Skin of body (tissue), 2 donors: Measurements from ENCODE around the gene SLC1A2. TPM values are rescaled to one million over a fixed set of nuclear protein-coding genes. Genes with fewer than 3 reads are reported as not detected.
A peak's percentile ranks its signal among the peaks of the same experiment; 100 is the strongest.

ENCODE experiments used
- DNase-seq: peaks from one replicate; lab custom pipeline; 2025; lab: John Stamatoyannopoulos, UW
- total RNA-seq: library from RNA; depleted of rRNA; stranded (reverse); fragments of >200 nt; gene quantifications from one replicate; pipeline ENCODE4 v1.2.3, GENCODE V29; 2014

SLC1A2 gene
- total RNA-seq, 1 donor from 2014 or later, result 0.99 TPM

DNA sequence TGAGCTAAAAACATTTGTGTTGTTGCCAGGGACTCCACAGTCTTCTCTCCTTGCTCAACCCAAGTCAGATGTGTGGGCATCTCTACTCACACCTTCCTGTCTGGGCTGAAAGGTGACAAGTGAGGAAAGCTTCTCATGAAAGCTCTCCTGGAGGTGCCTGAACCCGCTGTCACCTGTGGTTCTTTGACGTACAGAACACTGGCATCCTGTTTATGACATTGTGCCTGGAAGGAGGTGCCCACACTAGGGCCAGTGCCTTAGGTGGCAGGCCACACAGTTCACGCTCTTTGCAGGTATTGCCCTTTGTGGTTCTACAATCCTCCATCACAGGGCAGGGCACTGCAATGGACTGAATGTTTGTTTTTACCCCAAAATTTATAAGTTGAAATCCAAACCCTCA lies 171.9 kb downstream of the SLC1A2 start:
- no peak for DNase-seq

DNA sequence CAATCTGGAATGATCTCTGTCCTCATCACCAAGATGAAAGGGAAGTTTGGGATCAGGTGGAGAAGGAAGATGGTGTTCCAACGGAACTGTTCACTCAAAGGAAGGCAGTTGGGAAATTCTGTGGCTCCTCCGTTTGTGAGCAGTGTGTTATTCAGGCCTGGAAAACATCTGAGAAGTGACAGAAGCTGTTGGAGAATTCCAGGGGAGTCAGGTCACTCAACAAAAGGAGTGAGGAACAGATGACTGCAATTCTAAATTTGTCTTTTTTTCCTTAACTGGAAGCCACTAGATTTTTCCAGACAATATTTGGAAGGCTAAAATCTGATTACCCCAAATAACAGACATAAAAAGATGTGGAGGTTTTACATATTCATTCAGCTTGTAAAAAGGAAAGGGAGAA lies 172.6 kb downstream of the SLC1A2 start:
- peak; percentile 60 for DNase-seq

GRCh38 chr11:35245786-35246185 lies 173.6 kb downstream of the SLC1A2 start:
- DNase-seq, result no peak

DNA sequence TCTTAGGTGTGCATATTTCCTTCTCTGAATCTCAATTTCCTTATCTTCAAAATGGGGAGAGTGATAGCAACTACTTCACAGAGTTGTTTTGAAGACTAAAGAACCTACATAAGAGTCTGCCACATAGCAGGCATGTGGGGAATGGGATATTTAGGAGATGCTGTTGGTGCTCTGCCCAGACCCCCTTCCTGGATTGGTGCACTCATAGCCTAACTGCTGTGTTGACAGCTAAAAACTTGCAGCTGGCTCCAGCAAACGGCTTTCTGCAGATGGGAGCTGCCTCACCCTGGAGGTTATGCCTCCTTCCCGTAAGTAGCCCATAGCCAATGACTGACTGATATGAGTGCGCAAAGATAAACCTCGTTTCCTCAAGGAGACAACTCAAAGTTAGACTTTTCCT lies 174.3 kb downstream of the SLC1A2 start:
- DNase-seq, result no peak

- no peak for DNase-seq
These were observed 175.6 kb downstream of the SLC1A2 start for GRCh38 chr11:35243774-35244173.

- no peak for DNase-seq
These were observed 176.7 kb downstream of the SLC1A2 start for GRCh38 chr11:35242412-35243242.

- DNase-seq, result no peak
These were observed 177.8 kb downstream of the SLC1A2 start for GRCh38 chr11:35241531-35241930.

DNA sequence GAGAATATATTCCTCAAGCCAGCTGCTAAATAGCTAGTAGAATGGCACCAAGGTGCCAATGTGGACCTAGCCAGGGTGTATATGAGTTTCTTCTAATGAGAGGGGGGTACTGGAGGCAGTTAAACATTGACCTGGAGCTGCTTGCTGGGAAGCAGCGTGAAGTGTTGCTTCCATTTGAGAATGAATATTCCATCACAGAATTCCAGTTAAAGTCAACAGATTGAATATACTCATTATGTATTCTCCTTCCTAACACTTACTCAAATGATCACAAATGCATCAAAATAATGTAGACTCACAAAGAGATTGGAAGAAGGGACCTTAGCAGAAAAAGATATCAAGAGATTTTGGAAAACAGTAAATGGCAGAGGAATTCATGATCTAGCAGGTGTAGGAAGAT lies 178.3 kb downstream of the SLC1A2 start:
- DNase-seq, result no peak

- no peak for DNase-seq
These were observed 179.8 kb downstream of the SLC1A2 start for GRCh38 chr11:35239471-35240075.

- no peak for DNase-seq
These were observed 180.5 kb downstream of the SLC1A2 start for GRCh38 chr11:35238882-35239281.

DNA sequence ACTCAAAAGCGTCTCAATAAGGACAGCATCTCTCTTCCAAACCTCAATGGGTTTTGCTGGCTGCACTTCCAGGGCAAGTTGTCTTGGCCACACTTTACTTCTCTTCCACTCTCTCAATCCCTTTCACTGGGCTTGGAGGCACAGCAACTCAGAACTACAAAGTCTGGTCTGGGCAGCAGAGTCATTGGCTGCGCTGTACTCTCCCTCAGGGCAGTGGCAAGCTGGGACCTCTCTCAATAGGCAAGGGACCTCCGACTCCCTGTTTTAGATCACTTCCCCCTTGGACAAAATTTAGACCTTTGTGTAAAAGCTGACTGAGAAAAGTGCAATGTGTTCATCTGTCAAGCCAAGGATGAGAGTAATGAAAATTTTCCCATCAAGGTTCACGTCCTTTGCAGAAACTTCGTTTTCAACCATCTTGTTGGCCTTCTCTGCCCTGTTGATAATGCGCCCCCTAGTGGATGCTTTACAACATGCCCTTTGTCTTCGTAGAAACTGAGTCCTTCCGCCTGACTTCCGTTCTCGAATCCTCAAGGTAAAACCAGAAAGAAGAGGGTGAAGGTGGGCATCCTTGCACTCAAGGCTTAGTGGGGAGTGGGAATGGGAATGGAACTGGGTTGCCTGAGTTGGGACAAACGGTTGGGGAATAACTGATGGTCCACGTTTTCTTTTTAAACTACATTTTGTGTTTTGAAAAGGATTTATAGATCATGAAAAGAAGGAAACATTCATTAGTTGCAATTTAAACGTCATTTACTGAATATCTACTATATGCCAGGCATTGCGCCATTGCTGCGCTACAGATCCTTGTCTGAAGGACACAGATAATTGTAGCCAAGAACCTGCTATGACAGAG lies 181.3 kb downstream of the SLC1A2 start:
- DNase-seq, result peak; percentile 19

- DNase-seq, result no peak
These were observed 182.0 kb downstream of the SLC1A2 start for GRCh38 chr11:35237351-35237750.

DNA sequence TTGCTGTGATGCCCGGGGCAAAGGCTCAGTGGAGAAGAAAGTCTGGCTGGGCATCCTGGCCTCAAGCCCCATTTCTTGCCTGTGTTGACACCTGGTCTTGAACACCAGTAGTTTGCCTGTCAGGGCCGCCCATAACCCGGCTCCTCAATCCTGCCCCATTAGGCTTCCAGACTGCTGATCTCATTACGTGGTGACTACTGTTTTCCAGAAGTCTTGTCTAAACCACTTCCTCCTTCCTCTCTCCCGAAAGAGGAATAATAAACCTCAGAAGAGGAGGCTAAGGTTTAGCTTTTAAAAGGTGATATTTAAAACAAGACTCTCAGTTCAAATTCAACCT lies 182.7 kb downstream of the SLC1A2 start:
- DNase-seq, result no peak

DNA sequence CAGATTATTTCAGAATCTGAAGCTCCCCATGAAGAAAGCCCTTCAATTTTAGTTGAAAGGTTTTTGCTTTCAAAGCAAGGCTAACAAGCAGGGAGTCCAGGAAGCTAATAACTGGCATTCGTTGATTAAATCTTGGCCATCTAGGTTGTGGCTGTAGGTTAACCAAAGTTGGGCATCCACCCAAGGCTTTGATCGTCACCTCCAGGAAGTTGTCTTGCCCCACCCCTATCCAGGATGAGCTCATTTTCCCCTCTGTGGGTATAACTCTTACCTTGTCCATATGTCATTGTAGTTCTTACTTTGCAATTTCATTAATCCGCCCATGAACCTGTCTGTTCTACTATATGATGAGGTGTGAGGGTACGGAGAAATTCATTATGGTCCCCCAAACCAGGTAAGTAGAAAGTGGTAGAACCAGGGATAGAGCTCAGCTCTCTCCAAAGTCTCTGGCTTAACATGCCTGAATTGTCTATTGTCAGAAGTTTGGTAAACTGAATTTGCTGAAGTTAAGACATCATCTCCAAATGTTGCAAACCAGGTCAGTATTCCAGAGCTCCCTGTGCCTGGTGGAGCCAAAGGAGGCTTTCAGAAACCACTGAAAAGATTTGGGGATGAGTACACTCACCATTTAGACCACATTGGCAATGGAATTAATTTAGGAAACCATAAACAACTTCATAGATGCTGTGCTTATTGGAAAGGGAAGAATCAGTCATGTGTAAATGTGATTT lies 183.3 kb downstream of the SLC1A2 start:
- no peak for DNase-seq

DNA sequence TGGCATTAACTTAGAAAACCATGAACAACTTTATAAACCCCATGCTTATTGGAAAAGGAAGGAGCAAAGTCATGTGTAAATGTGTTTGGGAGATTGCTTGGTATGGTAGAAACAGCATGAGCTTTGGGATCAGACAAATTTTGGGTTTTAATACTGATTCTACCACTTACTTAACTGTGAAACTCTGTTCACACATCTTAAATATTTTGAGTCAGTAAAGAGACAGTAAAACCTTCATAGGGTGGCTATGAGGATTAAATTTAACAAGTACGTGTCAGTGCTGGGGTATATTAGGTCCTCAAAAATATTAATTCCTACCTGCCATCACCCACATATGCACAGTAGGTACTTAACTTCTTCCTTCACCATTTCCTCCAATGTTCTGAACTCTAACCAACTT lies 183.9 kb downstream of the SLC1A2 start:
- DNase-seq, result no peak

- no peak for DNase-seq
These were observed 184.2 kb downstream of the SLC1A2 start for GRCh38 chr11:35235157-35235468.

DNA sequence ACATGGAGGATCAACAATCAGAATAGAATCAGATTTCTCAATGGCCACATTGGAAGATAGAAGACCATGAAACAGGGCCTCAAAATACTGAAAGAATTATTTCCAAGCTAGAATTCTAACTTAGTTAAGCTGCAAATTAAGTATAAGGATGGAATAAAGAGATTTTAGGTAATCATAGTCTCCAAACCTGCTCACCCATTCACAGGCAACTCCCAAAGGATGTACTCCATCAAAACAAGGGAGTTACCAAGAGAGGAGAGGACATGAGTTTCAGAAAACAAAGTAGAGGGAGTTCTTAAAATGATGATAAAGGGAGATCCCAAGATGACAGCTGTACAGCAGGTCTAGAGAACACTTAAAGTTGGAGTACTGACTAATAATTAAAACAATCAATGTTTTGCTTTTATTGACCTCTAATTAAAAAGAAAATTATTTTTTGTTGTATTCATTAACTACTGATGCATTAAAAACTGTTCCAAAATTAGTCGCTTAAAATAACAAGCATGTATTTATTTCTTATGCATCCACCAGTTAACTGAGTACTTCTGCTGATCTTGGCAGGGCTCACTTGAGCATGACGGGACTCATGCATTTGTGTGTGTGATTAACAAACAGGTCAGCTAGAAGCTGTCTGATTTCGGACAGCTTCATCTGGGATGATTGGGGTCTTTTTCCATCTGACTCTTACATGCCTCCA lies 184.8 kb downstream of the SLC1A2 start:
- DNase-seq, result no peak

GRCh38 chr11:35233518-35233917 lies 185.8 kb downstream of the SLC1A2 start:
- no peak for DNase-seq

GRCh38 chr11:35232891-35233330 lies 186.4 kb downstream of the SLC1A2 start:
- DNase-seq, result no peak

- no peak for DNase-seq
These were observed 188.1 kb downstream of the SLC1A2 start for GRCh38 chr11:35231076-35231860.
